Fibroblast of lung (primary cell): ENCODE data around the gene NAV3. TPM values are rescaled to one million over a fixed set of nuclear protein-coding genes. Genes with fewer than 3 reads are reported as not detected.

Experiments
- DNase-seq, 2 donors: peaks; one replicate each; pipeline versions ENCODE4 v3.0.0 to v3.0.0-alpha.2; 2010; ENCODE audit warnings: low read depth in 2 of 2
- H2AFZ ChIP-seq: 2 replicates; pipeline ENCODE4 v1.5.1; 2012; ENCODE audit warnings: low read length, control low read depth, inconsistent platforms
- H3K27ac ChIP-seq: 2 replicates; pipeline ENCODE4 v1.5.1; 2011; ENCODE audit warnings: low read length, control low read depth; ENCODE audit not compliant: insufficient read depth
- H3K27me3 ChIP-seq: 2 replicates; pipeline ENCODE4 v1.5.1; 2011; ENCODE audit warnings: mild to moderate bottlenecking, low read length; ENCODE audit not compliant: control insufficient read depth, insufficient read depth
- H3K36me3 ChIP-seq: 2 replicates; pipeline ENCODE4 v1.5.1; 2011; ENCODE audit warnings: low read length; ENCODE audit not compliant: control insufficient read depth, insufficient read depth
- H3K4me1 ChIP-seq: 2 replicates; pipeline ENCODE4 v1.5.1; 2011; ENCODE audit warnings: low read length; ENCODE audit not compliant: control insufficient read depth, insufficient read depth; ENCODE audit errors: extremely low read depth
- H3K4me2 ChIP-seq: 2 replicates; pipeline ENCODE4 v1.5.1; 2011; ENCODE audit warnings: low read length, control low read depth; ENCODE audit not compliant: insufficient read depth; ENCODE audit errors: extremely low read depth
- H3K4me3 ChIP-seq, 4 experiments: fragments of 200-600 bp in 1 of 4; sonication (generic) in 1 of 4; replicated peaks in 1 of 4; 2 replicates each; pipeline ENCODE4 v1.5.1; 2011 to 2016; ENCODE audit warnings: low read length in 4 of 4, low read depth in 3 of 4, mild to moderate bottlenecking in 3 of 4, control low read depth in 2 of 4, inconsistent platforms in 1 of 4, mixed read lengths in 1 of 4; ENCODE audit not compliant: insufficient read depth in 1 of 4; ENCODE audit errors: control extremely low read depth in 1 of 4
- H3K79me2 ChIP-seq: 2 replicates; pipeline ENCODE4 v1.5.1; 2012; ENCODE audit warnings: mild to moderate bottlenecking, low read length, inconsistent platforms; ENCODE audit not compliant: control insufficient read depth, insufficient read depth
- H3K9ac ChIP-seq: 2 replicates; pipeline ENCODE4 v1.5.1; 2011; ENCODE audit warnings: mild to moderate bottlenecking, low read length, control low read depth; ENCODE audit not compliant: insufficient read depth
- H3K9me3 ChIP-seq: 2 replicates; pipeline ENCODE4 v1.5.1; 2012; ENCODE audit warnings: low read depth, low read length; ENCODE audit not compliant: control insufficient read depth, insufficient read depth
- H4K20me1 ChIP-seq: 2 replicates; pipeline ENCODE4 v1.5.1; 2011; ENCODE audit warnings: low read length; ENCODE audit not compliant: control insufficient read depth, insufficient read depth; ENCODE audit errors: extremely low read depth
- CTCF ChIP-seq, 2 donors: IDR thresholded peaks in 1 of 2; conservative IDR thresholded peaks in 1 of 2; 1 replicate in 1 of 2; 2 replicates in 1 of 2; pipeline ENCODE4 v1.5.1; 2011 to 2012; ENCODE audit warnings: low read length in 2 of 2, control low read depth in 1 of 2, inconsistent platforms in 1 of 2, low read depth in 1 of 2, mild to moderate bottlenecking in 1 of 2
- EZH2 ChIP-seq: IDR thresholded peaks from 2 replicates; pipeline ENCODE4 v1.5.1; 2012; ENCODE audit warnings: low read length, control low read depth, mild to moderate bottlenecking; ENCODE audit errors: missing control alignments
- polyA plus RNA-seq, 2 donors: library from polyadenylated mRNA; depleted of rRNA in 1 of 2; stranded (reverse) in 1 of 2; unstranded in 1 of 2; fragments of >200 nt; gene quantifications; 2 replicates each; pipeline ENCODE4 v1.2.1, GENCODE V29; 2011 to 2012; ENCODE audit warnings: missing spikeins in 1 of 2
- total RNA-seq: library from RNA; depleted of rRNA; stranded (reverse); fragments of >200 nt; gene quantifications from 2 replicates; pipeline ENCODE4 v1.2.1, GENCODE V29; 2014

NAV3 gene
- total and polyA plus RNA-seq, 2 donors (not counting 1 experiment from before 2014, with no cell fraction given) = 30.8 to 60.6 TPM

DNA sequence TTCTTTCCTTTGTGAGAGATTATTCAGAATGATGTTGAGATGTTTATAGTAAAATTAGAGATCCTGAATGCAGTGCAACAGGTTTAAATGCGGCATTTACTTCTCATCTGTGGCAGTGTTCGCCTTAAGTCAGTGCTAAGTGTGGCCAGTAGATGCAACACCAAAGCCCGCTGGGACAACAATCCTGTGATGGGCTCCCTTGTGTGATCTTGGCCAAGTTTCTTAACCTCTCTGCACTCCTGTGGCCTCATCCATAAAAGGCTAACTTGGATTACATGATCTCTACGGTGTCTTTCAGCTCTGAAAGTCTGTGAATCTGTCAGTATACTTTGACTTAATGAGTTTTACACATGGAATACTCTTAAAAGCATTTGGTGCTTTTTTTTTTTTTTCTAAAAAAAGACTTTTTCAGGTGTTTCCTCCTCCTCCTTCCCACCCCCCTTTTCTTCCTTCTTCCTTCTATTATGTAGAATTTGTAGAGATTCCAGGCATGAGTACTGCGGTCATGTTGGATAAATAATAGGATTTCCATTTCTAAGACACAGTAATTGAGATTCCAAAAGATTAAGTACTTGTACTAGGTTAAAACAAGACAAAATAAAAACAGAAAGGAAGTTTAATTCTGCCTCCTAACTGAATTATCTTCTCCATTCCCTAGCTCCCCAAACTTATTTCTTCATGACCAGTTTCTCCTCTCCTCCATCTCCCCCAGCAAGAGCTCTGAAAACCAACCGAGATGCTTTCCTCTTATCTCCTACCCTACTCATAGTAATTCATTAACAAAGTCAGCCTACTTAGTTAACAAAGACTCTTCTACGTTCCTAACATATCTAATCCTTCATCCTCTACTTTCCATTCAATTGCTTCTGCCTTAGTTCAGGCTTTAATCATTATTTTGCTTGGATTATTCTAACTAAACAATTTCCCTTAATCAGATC lies 42.2 kb upstream of the NAV3 start:
- Histone ChIP-seq H3K36me3 (no peaks in the 10 kb centered on the region), H2AFZ (no peak overlapping the region), H3K9me3 (no peaks in the 10 kb centered on the region), H3K79me2 (no peaks in the 10 kb centered on the region), H3K27ac (no peak overlapping the region), H3K4me2 (no peak overlapping the region), H3K4me3 (no peak overlapping the region), H3K27me3 (no peaks in the 10 kb centered on the region), H3K4me1 (no peaks in the 10 kb centered on the region), H3K9ac (no peak overlapping the region), H4K20me1 (no peaks in the 10 kb centered on the region)
- no peak for DNase-seq
- TF ChIP-seq CTCF (conservative IDR thresholded peaks at IDR 0.05 in 1 of 2, IDR thresholded peaks at IDR 0.05 in 1 of 2; ENCODE audit: low read depth in 1 of 2, low read length in 2 of 2) = no peak
- no peak for TF ChIP-seq EZH2

- peak; percentile 30 to 45 for DNase-seq
- no peaks in the 10 kb centered on the region for H3K9me3 ChIP-seq
- no peaks in the 10 kb centered on the region for H3K4me1 ChIP-seq
- H4K20me1 ChIP-seq = no peaks in the 10 kb centered on the region
- no peaks in the 10 kb centered on the region for H3K27me3 ChIP-seq
- TF ChIP-seq CTCF (conservative IDR thresholded peaks at IDR 0.05 in 1 of 2, IDR thresholded peaks at IDR 0.05 in 1 of 2; ENCODE audit: low read depth in 1 of 2, low read length in 2 of 2) (no peak), EZH2 (no peak)
- H3K27ac ChIP-seq = no peak overlapping the region
- no peak overlapping the region for H3K4me3 ChIP-seq
- no peak overlapping the region for H3K9ac ChIP-seq
- no peaks in the 10 kb centered on the region for H3K79me2 ChIP-seq
- no peak overlapping the region for H3K4me2 ChIP-seq
- H2AFZ ChIP-seq = no peak overlapping the region
- H3K36me3 ChIP-seq = no peaks in the 10 kb centered on the region
Observed at GRCh38 chr12:77795699-77796098, 35.0 kb upstream of the NAV3 start.

- Histone ChIP-seq H3K27ac (no peak overlapping the region), H3K4me1 (no peaks in the 10 kb centered on the region), H3K36me3 (no peaks in the 10 kb centered on the region), H3K9ac (no peak overlapping the region), H3K27me3 (no peaks in the 10 kb centered on the region), H3K9me3 (no peaks in the 10 kb centered on the region), H4K20me1 (no peaks in the 10 kb centered on the region), H3K79me2 (no peaks in the 10 kb centered on the region), H3K4me3 (no peak overlapping the region), H2AFZ (no peak overlapping the region), H3K4me2 (no peak overlapping the region)
- DNase-seq = peak; percentile 70 to 80
- no peak for TF ChIP-seq CTCF (conservative IDR thresholded peaks at IDR 0.05 in 1 of 2, IDR thresholded peaks at IDR 0.05 in 1 of 2; ENCODE audit: low read depth in 1 of 2, low read length in 2 of 2)
- TF ChIP-seq EZH2 = no peak
Observed at GRCh38 chr12:77796775-77797174, 33.9 kb upstream of the NAV3 start.
